Upper lobe of left lung (tissue), 6 donors: ENCODE data around the gene ADAMTS12. TPM values are rescaled to one million over a fixed set of nuclear protein-coding genes. Genes with fewer than 3 reads are reported as not detected.

ENCODE experiments used
- ATAC-seq, 2 donors: fragments of 200-7000 bp; cut with Tn5 transposase; one replicate each; pipeline ENCODE4 v1.9.1; 2022; ENCODE audit warnings: mild to moderate bottlenecking in 2 of 2, moderate library complexity in 2 of 2; ENCODE audit not compliant: low FRiP score in 2 of 2
- DNase-seq, 2 donors: peaks; one replicate each; pipeline ENCODE4 v3.0.0-alpha.2; 2019 to 2020
- H3K27ac ChIP-seq, 4 donors: fragments of 200-600 bp; sonication (generic); one replicate each; pipeline ENCODE4 v1.5.1; 2016 to 2019
- H3K27me3 ChIP-seq, 4 donors: fragments of 200-600 bp; sonication (generic); one replicate each; pipeline ENCODE4 v1.5.1; 2017 to 2019
- H3K36me3 ChIP-seq, 4 donors: fragments of 200-600 bp; sonication (generic); one replicate each; pipeline ENCODE4 v1.5.1; 2016 to 2019
- H3K4me1 ChIP-seq, 4 donors: fragments of 200-600 bp; sonication (generic); one replicate each; pipeline ENCODE4 v1.5.1; 2018 to 2019
- H3K4me3 ChIP-seq, 4 donors: fragments of 200-600 bp; sonication (generic); one replicate each; pipeline ENCODE4 v1.5.1; 2017 to 2019; ENCODE audit warnings: mild to moderate bottlenecking in 2 of 4, moderate library complexity in 1 of 4
- H3K9me3 ChIP-seq, 4 donors: fragments of 200-600 bp; sonication (generic); one replicate each; pipeline ENCODE4 v1.5.1; 2018 to 2019
- EP300 ChIP-seq, 4 donors: sonication (generic); formaldehyde crosslinking; IDR thresholded peaks; one replicate each; pipeline ENCODE4 v1.5.1; 2017; ENCODE audit warnings: antibody characterized with exemption in 4 of 4, control low read depth in 2 of 4
- POLR2A ChIP-seq, 4 donors: fragments of 450-650 bp; IDR thresholded peaks; one replicate each; pipeline ENCODE4 v1.5.1; 2016 to 2017; ENCODE audit warnings: antibody characterized with exemption in 4 of 4, mild to moderate bottlenecking in 2 of 4
- POLR2AphosphoS5 ChIP-seq, 2 donors: sonication (generic); formaldehyde crosslinking; IDR thresholded peaks; one replicate each; pipeline ENCODE4 v1.5.1; 2017; ENCODE audit warnings: antibody characterized with exemption in 2 of 2
- WGBS, 2 donors: methylation state at CpG; one replicate each; pipeline ENCODE4 v1.1.5; 2017 to 2018; 5-methylcytosine and 5-hydroxymethylcytosine counted together
- total RNA-seq, 6 donors: library from RNA; depleted of rRNA in 4 of 6; stranded (reverse); fragments of >200 nt in 4 of 6; gene quantifications; one replicate each; pipeline versions ENCODE4 v1.1.0 to v1.2.1, GENCODE V29; 2016 to 2021
- TF ChIP-seq, protein P1 (sequence below), 6 experiments: fragments of 450-650 bp in 4 of 6; fragments of 200-600 bp in 2 of 6; sonication (generic) in 2 of 6; IDR thresholded peaks; one replicate each; pipeline ENCODE4 v1.5.1; 2016 to 2019; ENCODE audit warnings: antibody characterized with exemption in 6 of 6
- donor health status: DM: no; HTN: no; CAD: no; lungs with moderate emphysema.
- donor health status: DM: no; HTN: yes; CAD: no; lungs with severe emphysema.

ADAMTS12 gene
- total RNA-seq, 6 donors from 2014 or later = 2.3 to 16.8 (median 7.4) TPM

- WGBS, 2 donors = 84 to 87% methylated on average over 5 of the region's 5 CpGs
- no peaks in the 10 kb centered on the region for H3K36me3 ChIP-seq
- DNase-seq = no peak
- H3K4me3 ChIP-seq = no peak overlapping the region
- H3K27ac ChIP-seq = no peak overlapping the region
- H3K9me3 ChIP-seq = no peaks in the 10 kb centered on the region
- no peak for TF ChIP-seq POLR2AphosphoS5 (IDR thresholded peaks at IDR 0.05)
- TF ChIP-seq EP300 (IDR thresholded peaks at IDR 0.05) = no peak
- TF ChIP-seq, protein P1, sequence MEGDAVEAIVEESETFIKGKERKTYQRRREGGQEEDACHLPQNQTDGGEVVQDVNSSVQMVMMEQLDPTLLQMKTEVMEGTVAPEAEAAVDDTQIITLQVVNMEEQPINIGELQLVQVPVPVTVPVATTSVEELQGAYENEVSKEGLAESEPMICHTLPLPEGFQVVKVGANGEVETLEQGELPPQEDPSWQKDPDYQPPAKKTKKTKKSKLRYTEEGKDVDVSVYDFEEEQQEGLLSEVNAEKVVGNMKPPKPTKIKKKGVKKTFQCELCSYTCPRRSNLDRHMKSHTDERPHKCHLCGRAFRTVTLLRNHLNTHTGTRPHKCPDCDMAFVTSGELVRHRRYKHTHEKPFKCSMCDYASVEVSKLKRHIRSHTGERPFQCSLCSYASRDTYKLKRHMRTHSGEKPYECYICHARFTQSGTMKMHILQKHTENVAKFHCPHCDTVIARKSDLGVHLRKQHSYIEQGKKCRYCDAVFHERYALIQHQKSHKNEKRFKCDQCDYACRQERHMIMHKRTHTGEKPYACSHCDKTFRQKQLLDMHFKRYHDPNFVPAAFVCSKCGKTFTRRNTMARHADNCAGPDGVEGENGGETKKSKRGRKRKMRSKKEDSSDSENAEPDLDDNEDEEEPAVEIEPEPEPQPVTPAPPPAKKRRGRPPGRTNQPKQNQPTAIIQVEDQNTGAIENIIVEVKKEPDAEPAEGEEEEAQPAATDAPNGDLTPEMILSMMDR (IDR thresholded peaks at IDR 0.05) = no peak
- TF ChIP-seq POLR2A (IDR thresholded peaks at IDR 0.05) = no peak
- H3K27me3 ChIP-seq = no peaks in the 10 kb centered on the region
- ATAC-seq = no peak
- no peaks in the 10 kb centered on the region for H3K4me1 ChIP-seq
Measured at GRCh38 chr5:33657804-33658440, 233.9 kb downstream of the ADAMTS12 start.

DNA sequence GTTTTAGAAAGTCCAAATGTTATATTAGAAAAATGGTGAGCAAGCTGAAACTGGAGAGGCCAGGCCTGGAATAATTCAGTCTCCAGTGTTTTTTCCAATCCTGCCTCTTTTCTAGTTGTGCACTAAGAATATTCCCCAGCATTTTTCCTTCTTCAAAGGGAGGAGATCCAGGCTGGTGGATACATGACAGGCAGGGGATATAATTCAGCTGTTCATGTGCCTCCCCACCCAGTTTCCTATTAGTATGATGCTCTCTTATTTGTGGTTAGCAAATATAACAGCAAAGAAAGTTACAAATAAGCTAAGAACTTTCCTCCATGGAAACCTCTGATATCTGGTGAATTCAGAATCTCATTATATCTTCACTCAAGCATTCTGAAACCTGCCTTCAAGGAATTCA, 234.6 kb downstream of the ADAMTS12 start:
- Histone ChIP-seq H3K36me3 (no peaks in the 10 kb centered on the region), H3K9me3 (no peaks in the 10 kb centered on the region), H3K27ac (no peak overlapping the region), H3K4me1 (no peaks in the 10 kb centered on the region), H3K27me3 (no peaks in the 10 kb centered on the region), H3K4me3 (no peak overlapping the region)
- TF ChIP-seq POLR2AphosphoS5 (IDR thresholded peaks at IDR 0.05) = no peak
- no peak for TF ChIP-seq POLR2A (IDR thresholded peaks at IDR 0.05)
- TF ChIP-seq, protein P1 (IDR thresholded peaks at IDR 0.05) = no peak
- no peak for TF ChIP-seq EP300 (IDR thresholded peaks at IDR 0.05)
- no peak for DNase-seq
- ATAC-seq = no peak

GRCh38 chr5:33650911-33651310, 240.9 kb downstream of the ADAMTS12 start:
- H3K27ac ChIP-seq = no peak overlapping the region
- no peaks in the 10 kb centered on the region for H3K9me3 ChIP-seq
- H3K4me1 ChIP-seq = no peaks in the 10 kb centered on the region
- WGBS, 2 donors = 73 to 79% methylated on average over 2 of the region's 2 CpGs
- H3K4me3 ChIP-seq = no peak overlapping the region
- ATAC-seq (no peak), DNase-seq (no peak)
- TF ChIP-seq POLR2AphosphoS5 (IDR thresholded peaks at IDR 0.05) (no peak), POLR2A (IDR thresholded peaks at IDR 0.05) (no peak), EP300 (IDR thresholded peaks at IDR 0.05) (no peak)
- TF ChIP-seq, protein P1 (IDR thresholded peaks at IDR 0.05) = no peak
- no peaks in the 10 kb centered on the region for H3K27me3 ChIP-seq
- no peaks in the 10 kb centered on the region for H3K36me3 ChIP-seq

DNA sequence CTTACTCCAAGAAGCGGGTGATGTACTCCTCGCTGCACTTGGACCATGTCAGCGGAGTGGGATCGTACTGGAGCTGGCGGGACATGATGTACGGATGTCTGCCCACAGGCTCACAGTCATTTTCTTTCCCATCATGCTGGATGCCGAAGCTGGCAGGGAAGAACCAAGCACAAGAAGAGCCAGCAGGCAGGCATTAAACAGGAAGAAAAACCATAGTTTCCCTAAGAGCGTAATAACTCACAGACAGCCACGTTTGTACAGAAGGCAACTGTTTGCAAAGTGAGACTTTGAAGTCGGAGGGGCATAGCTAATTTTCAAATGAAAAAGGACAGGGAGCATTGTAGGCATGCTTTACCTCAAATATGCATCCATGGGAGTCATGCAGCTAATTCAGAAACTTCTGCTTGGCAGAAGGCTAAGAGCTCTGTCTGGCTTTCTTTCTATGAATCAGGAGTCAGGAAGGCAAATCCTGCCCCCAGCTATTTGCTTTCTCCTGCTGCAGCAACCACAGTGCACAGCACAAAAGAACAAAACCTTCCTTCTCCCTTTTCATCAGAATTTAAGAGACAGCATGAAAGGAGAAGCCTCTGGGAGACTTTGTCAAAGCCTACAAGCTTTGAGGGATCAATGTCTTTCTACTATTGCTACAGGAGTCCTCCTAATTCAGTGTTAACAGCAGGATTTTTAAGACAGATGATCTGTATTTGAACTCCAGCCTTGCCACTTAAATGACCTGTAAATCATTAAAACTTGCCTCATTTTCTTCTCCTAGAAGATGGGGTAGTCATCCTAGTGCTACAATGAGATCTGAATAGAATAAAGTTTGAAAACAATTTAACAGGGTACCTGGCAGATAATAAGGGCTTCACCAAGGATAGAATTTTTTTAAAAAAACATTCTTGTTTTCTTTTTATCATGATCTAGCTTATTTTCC, 242.0 kb downstream of the ADAMTS12 start:
- Histone ChIP-seq H3K4me1 (no peaks in the 10 kb centered on the region), H3K4me3 (no peak overlapping the region), H3K36me3 (no peaks in the 10 kb centered on the region), H3K27ac (no peak overlapping the region), H3K27me3 (no peaks in the 10 kb centered on the region), H3K9me3 (no peaks in the 10 kb centered on the region)
- no peak for TF ChIP-seq POLR2A (IDR thresholded peaks at IDR 0.05)
- TF ChIP-seq, protein P1 (IDR thresholded peaks at IDR 0.05) = no peak
- no peak for TF ChIP-seq POLR2AphosphoS5 (IDR thresholded peaks at IDR 0.05)
- no peak for TF ChIP-seq EP300 (IDR thresholded peaks at IDR 0.05)
- WGBS, 2 donors = 79 to 83% methylated on average over 10 of the region's 10 CpGs
- DNase-seq (no peak), ATAC-seq (no peak)
